SU-DHL-6 (cell line): ENCODE results near the gene AGBL4.

Experiments
- CTCF ChIP-seq: fragments of 200-600 bp; sonication (generic); IDR thresholded peaks from one replicate; pipeline ENCODE4 v1.5.1; 2017; ENCODE audit warnings: antibody characterized with exemption, mild to moderate bottlenecking, low read length, moderate library complexity; ENCODE audit not compliant: insufficient read depth, poor library complexity, severe bottlenecking
- EZH2phosphoT487 ChIP-seq: fragments of 200-600 bp; sonication (generic), shearing (Covaris generic); conservative IDR thresholded peaks from 2 replicates; pipeline ENCODE4 v1.6.1; 2018; ENCODE audit warnings: mild to moderate bottlenecking, antibody characterized with exemption, low read length, moderate library complexity, mixed read lengths

GRCh38 chr1:48761986-48762385 is 1261.8 kb downstream of the AGBL4 start:
- TF ChIP-seq CTCF (no peak), EZH2phosphoT487 (no peak)
